ENCODE measurements around the gene MORC1. TPM values are rescaled to one million over a fixed set of nuclear protein-coding genes. Genes with fewer than 3 reads are reported as not detected.
A peak's percentile ranks its signal among the peaks of the same experiment; 100 is the strongest.

MORC1 gene
- not detected for total RNA-seq
- long read RNA-seq: 0 reads

- Histone ChIP-seq H3K36me3 (no peaks in the 10 kb centered on the region), H3K9me3 (no peaks in the 10 kb centered on the region), H3K4me1 (no peaks in the 10 kb centered on the region), H3K27me3 (ENCODE audit: low read depth) (no peaks in the 10 kb centered on the region), H3K4me3 (no peak within 1 kb of the TSS), H3K27ac (no peak within 1 kb of the TSS)
- no peak for ATAC-seq
- intact Hi-C loops (cut with DNase I): no loop called here
- no peak for DNase-seq
- no peak for TF ChIP-seq CTCF (IDR thresholded peaks at IDR 0.05)
These were observed at the start of gene MORC1 for GRCh38 chr3:109117939-109118338. Gene MORC1, minus strand, starts transcription at chr3:109118134. Its CDS starts 75 bp downstream, at chr3:109118059.

GRCh38 chr3:109165905-109166304, 48.0 kb upstream of the MORC1 start:
- TF ChIP-seq CTCF (IDR thresholded peaks at IDR 0.05): no peak
- no peak overlapping the region for H3K27ac ChIP-seq
- intact Hi-C loops (cut with DNase I): no loop called here

GRCh38 chr3:109161487-109162123, 43.7 kb upstream of the MORC1 start:
- Histone ChIP-seq H3K27ac (no peak overlapping the region), H3K4me1 (no peaks in the 10 kb centered on the region), H3K36me3 (no peaks in the 10 kb centered on the region), H3K4me3 (no peak overlapping the region), H3K27me3 (ENCODE audit: low read depth) (no peaks in the 10 kb centered on the region), H3K9me3 (no peaks in the 10 kb centered on the region)
- ATAC-seq (no peak), DNase-seq (no peak)
- intact Hi-C loops (cut with DNase I): no loop called here
- TF ChIP-seq CTCF (IDR thresholded peaks at IDR 0.05): no peak

More at GRCh38 chr3:109165905-109166304, 48.0 kb upstream of the MORC1 start:
- no peak overlapping the region for H3K4me3 ChIP-seq
- DNase-seq: no peak
- ATAC-seq: no peak
- H3K27me3 ChIP-seq (ENCODE audit: low read depth): no peaks in the 10 kb centered on the region
- no peaks in the 10 kb centered on the region for H3K4me1 ChIP-seq
- H3K36me3 ChIP-seq: no peaks in the 10 kb centered on the region
- no peaks in the 10 kb centered on the region for H3K9me3 ChIP-seq

GRCh38 chr3:109155828-109156227, 37.9 kb upstream of the MORC1 start:
- intact Hi-C loops (cut with DNase I): no loop called here
- H3K9me3 ChIP-seq: no peaks in the 10 kb centered on the region
- ATAC-seq (peak in 1 of 2 donors; percentile 24), DNase-seq (no peak)
- H3K4me3 ChIP-seq: no peak overlapping the region
- TF ChIP-seq CTCF (IDR thresholded peaks at IDR 0.05): no peak
- no peaks in the 10 kb centered on the region for H3K36me3 ChIP-seq
- no peak overlapping the region for H3K27ac ChIP-seq
- no peaks in the 10 kb centered on the region for H3K27me3 ChIP-seq (ENCODE audit: low read depth)
- no peaks in the 10 kb centered on the region for H3K4me1 ChIP-seq

- H3K4me1 ChIP-seq: no peaks in the 10 kb centered on the region
- H3K4me3 ChIP-seq: no peak overlapping the region
- H3K9me3 ChIP-seq: no peaks in the 10 kb centered on the region
- DNase-seq (no peak), ATAC-seq (no peak)
- intact Hi-C loops (cut with DNase I): no loop called here
- H3K27ac ChIP-seq: no peak overlapping the region
- TF ChIP-seq CTCF (IDR thresholded peaks at IDR 0.05): no peak
- H3K36me3 ChIP-seq: no peaks in the 10 kb centered on the region
- H3K27me3 ChIP-seq (ENCODE audit: low read depth): no peaks in the 10 kb centered on the region
These were observed 37.0 kb upstream of the MORC1 start for GRCh38 chr3:109154979-109155378.

All from lower lobe of right lung (tissue), 2 donors.